ENCODE data around the gene WNT7B.

Gene WNT7B

DNA sequence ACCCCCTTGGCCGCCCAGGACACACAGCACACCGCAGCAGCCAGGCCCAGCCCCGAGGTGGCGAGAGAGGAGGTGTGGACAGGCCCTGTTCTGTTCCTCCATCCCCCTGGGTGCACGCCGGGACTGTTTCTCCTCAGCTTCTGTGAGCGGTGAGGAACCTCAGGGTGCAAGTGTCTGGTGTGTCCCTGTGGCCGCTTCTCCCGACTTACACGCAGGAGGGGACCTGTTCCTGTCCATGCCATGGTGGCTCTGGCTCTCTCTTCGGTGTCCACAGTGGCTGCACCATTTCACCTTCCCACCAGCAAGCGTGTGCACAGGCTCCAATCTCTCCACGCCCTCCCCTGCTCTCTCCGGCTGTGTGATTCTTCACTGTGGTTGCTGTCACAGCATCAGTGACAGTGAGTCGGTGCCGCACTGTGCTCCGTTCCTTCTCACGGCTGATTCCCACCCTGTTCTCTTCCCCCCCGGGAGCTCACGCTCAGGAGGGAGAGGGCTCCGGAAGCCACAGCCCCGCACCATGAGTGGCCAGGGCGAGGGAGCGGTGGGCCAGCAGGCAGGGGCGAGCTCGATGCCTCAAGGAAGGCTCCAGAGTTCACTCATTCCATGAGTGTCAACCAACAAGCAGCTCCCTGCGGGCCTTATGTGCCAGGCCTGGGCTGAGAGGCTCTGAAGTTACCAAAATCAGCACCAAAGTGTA lies 18.6 kb upstream of the WNT7B start:
- Histone ChIP-seq H3K9me3 (ENCODE audit: severe bottlenecking) (no peaks in the 10 kb centered on the region), H3K27me3 (ENCODE audit: insufficient read depth, poor library complexity, severe bottlenecking) (no peaks in the 10 kb centered on the region), H3K4me1 (ENCODE audit: insufficient read depth, poor library complexity, severe bottlenecking) (peaks cover 15% of the 10 kb centered on the region), H3K4me3 (ENCODE audit: severe bottlenecking) (no peak overlapping the region), H3K27ac (ENCODE audit: poor library complexity, severe bottlenecking) (peak overlapping the region; percentile 84), H3K36me3 (ENCODE audit: low read depth) (no peaks in the 10 kb centered on the region)
- ATAC-seq (ENCODE audit: low read depth) (no peak), DNase-seq (ENCODE audit: low spot score) (peak; percentile 38)
- TF ChIP-seq, protein P1, sequence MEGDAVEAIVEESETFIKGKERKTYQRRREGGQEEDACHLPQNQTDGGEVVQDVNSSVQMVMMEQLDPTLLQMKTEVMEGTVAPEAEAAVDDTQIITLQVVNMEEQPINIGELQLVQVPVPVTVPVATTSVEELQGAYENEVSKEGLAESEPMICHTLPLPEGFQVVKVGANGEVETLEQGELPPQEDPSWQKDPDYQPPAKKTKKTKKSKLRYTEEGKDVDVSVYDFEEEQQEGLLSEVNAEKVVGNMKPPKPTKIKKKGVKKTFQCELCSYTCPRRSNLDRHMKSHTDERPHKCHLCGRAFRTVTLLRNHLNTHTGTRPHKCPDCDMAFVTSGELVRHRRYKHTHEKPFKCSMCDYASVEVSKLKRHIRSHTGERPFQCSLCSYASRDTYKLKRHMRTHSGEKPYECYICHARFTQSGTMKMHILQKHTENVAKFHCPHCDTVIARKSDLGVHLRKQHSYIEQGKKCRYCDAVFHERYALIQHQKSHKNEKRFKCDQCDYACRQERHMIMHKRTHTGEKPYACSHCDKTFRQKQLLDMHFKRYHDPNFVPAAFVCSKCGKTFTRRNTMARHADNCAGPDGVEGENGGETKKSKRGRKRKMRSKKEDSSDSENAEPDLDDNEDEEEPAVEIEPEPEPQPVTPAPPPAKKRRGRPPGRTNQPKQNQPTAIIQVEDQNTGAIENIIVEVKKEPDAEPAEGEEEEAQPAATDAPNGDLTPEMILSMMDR (IDR thresholded peaks at IDR 0.05; ENCODE audit: poor library complexity, severe bottlenecking), result no peak

DNA sequence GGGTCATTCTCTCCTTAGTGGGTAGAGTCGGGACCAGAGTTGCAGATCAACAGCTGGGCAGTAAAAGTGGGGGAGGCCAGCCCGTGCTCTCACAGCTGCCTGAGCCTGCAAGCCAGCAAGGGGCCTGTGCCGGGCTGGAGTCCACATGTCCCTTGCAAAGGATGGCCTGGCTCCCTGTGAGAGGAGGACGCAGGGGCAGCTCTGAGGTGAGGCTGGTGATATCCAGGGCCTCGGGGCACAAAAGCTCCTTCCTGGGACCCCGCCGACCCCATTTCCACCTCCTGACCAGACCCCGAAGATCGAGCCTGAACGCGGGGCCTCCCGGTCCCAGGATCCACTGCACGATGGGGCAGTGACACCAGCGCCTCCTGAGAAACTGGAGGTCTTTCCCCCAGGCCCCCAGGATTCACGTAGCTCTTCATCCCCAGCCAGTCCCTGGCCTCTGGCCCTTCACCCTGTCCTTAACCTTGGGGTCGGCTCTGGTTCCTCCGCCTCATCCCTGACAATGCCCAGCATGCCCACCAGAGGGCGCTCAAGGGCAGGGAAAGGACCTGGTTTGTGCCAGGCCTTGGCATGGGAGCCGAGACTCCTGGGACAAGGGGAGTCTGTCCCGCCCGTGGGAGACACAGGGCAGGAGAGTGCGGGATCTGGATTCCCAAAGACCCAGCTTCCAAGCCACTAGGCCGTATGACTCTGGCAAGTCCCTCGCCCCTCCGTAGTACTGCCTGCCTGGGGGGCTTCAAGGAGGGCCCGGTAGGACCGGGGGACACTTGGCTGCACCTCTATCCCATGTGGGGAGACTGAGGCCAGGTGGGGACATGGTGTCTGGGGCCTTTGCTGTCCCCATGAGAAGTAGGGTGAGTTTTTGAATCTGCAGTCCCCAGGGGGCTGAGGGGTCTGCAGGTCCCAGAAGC lies 17.8 kb upstream of the WNT7B start:
- DNase-seq (ENCODE audit: low spot score), result no peak
- peaks cover 15% of the 10 kb centered on the region for H3K4me1 ChIP-seq (ENCODE audit: insufficient read depth, poor library complexity, severe bottlenecking)
- ATAC-seq (ENCODE audit: low read depth), result peak; percentile 65

GRCh38 chr22:45993841-45994240 lies 16.9 kb upstream of the WNT7B start:
- Histone ChIP-seq H3K9me3 (ENCODE audit: severe bottlenecking) (no peaks in the 10 kb centered on the region), H3K27me3 (ENCODE audit: insufficient read depth, poor library complexity, severe bottlenecking) (no peaks in the 10 kb centered on the region), H3K36me3 (ENCODE audit: low read depth) (no peaks in the 10 kb centered on the region), H3K27ac (ENCODE audit: poor library complexity, severe bottlenecking) (no peak overlapping the region), H3K4me1 (ENCODE audit: insufficient read depth, poor library complexity, severe bottlenecking) (peaks cover 15% of the 10 kb centered on the region), H3K4me3 (ENCODE audit: severe bottlenecking) (no peak overlapping the region)
- DNase-seq (ENCODE audit: low spot score), result no peak
- ATAC-seq (ENCODE audit: low read depth), result no peak
- TF ChIP-seq, protein P1 (IDR thresholded peaks at IDR 0.05; ENCODE audit: poor library complexity, severe bottlenecking), result no peak

More for the DNA sequence above, 17.8 kb upstream of the WNT7B start:
- TF ChIP-seq, protein P1 (IDR thresholded peaks at IDR 0.05; ENCODE audit: poor library complexity, severe bottlenecking), result peak; percentile 92
- peak overlapping the region; percentile 84 for H3K27ac ChIP-seq (ENCODE audit: poor library complexity, severe bottlenecking)
- no peaks in the 10 kb centered on the region for H3K36me3 ChIP-seq (ENCODE audit: low read depth)
- no peaks in the 10 kb centered on the region for H3K27me3 ChIP-seq (ENCODE audit: insufficient read depth, poor library complexity, severe bottlenecking)
- no peak overlapping the region for H3K4me3 ChIP-seq (ENCODE audit: severe bottlenecking)
- no peaks in the 10 kb centered on the region for H3K9me3 ChIP-seq (ENCODE audit: severe bottlenecking)

DNA sequence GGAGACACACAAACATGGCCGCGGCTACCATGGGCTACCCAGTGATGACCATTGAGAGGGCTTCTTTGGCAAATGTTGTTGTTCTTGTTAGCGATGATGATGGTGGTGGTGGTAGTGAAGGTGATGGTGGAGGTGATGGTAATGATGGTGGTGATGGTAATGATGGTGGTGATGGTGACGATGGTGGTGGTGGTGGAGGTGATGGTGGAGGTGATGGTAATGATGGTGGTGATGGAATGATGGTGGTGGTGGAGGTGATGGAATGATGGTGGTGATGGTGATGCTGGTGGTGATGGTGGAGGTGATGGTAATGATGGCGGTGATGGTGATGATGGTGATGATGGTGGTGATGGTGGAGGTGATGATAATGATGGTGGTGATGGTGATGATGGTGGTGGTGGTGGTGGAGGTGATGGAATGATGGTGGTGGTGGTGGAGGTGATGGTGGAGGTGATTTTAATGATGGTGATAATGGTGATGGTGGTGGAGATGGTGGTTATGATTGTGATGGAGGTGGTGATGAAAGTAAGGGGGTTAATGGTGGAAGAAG lies 16.3 kb upstream of the WNT7B start:
- H3K27ac ChIP-seq (ENCODE audit: poor library complexity, severe bottlenecking), result no peak overlapping the region
- no peaks in the 10 kb centered on the region for H3K27me3 ChIP-seq (ENCODE audit: insufficient read depth, poor library complexity, severe bottlenecking)
- H3K4me1 ChIP-seq (ENCODE audit: insufficient read depth, poor library complexity, severe bottlenecking), result peaks cover 15% of the 10 kb centered on the region
- DNase-seq (ENCODE audit: low spot score) (no peak), ATAC-seq (ENCODE audit: low read depth) (no peak)
- no peak overlapping the region for H3K4me3 ChIP-seq (ENCODE audit: severe bottlenecking)
- TF ChIP-seq, protein P1 (IDR thresholded peaks at IDR 0.05; ENCODE audit: poor library complexity, severe bottlenecking), result no peak
- no peaks in the 10 kb centered on the region for H3K9me3 ChIP-seq (ENCODE audit: severe bottlenecking)
- no peaks in the 10 kb centered on the region for H3K36me3 ChIP-seq (ENCODE audit: low read depth)
